GM12892 (cell line): ENCODE data around the gene CACNA2D1.

Experiments used
- POLR2A ChIP-seq: IDR thresholded peaks from 2 replicates; pipeline ENCODE4 v1.6.1; 2011; ENCODE audit warnings: low read depth, low read length, control low read depth
- POLR2AphosphoS5 ChIP-seq: IDR thresholded peaks from 2 replicates; pipeline ENCODE4 v1.6.1; 2011; ENCODE audit warnings: low read depth, low read length, control low read depth
- TAF1 ChIP-seq: IDR thresholded peaks from 2 replicates; pipeline ENCODE4 v1.6.1; 2011; ENCODE audit warnings: low read depth, mild to moderate bottlenecking, control low read depth, low read length, borderline replicate concordance

GRCh38 chr7:81960026-81960425 lies 483.6 kb downstream of the CACNA2D1 start:
- TF ChIP-seq TAF1 (no peak), POLR2A (no peak), POLR2AphosphoS5 (no peak)
